ENCODE results near the gene UNC13B. TPM values are rescaled to one million over a fixed set of nuclear protein-coding genes. Genes with fewer than 3 reads are reported as not detected.

Gene UNC13B
- total RNA-seq, 1 experiment from 2014 or later, result 48.2 TPM

GRCh38 chr9:35348109-35348508 lies 186.3 kb downstream of the UNC13B start:
- Histone ChIP-seq H3K23ac (ENCODE audit: insufficient read length, low read depth, low read length) (no peak overlapping the region), H3K18ac (ENCODE audit: insufficient read length, low read depth, low read length) (no peak overlapping the region), H3K9ac (ENCODE audit: extremely low read depth, insufficient read length, low read length) (no peak overlapping the region), H3K79me1 (ENCODE audit: insufficient read depth, low read depth, low read length, poor library complexity, severe bottlenecking) (no peaks in the 10 kb centered on the region), H3K9me3 (ENCODE audit: control insufficient read depth, low read depth, low read length) (no peaks in the 10 kb centered on the region), H3K56ac (ENCODE audit: insufficient read length, low read depth, low read length) (no peak overlapping the region), H4K8ac (replicated peaks; ENCODE audit: insufficient read length, low read depth, low read length) (no peak overlapping the region), H2AFZ (ENCODE audit: low read length) (no peak overlapping the region), H2BK15ac (ENCODE audit: low read depth, low read length) (no peak overlapping the region), H3K14ac (ENCODE audit: insufficient read depth, low read length) (no peak overlapping the region), H2AK5ac (ENCODE audit: insufficient read length, low read length) (no peak overlapping the region), H4K5ac (ENCODE audit: insufficient read length, low read depth, low read length) (no peak overlapping the region), H3K4ac (ENCODE audit: low read depth, low read length) (no peak overlapping the region), H3K23me2 (ENCODE audit: insufficient read length, low read depth, low read length, poor library complexity, severe bottlenecking) (no peaks in the 10 kb centered on the region), H3K4me2 (ENCODE audit: insufficient read depth, insufficient read length, low read length) (no peak overlapping the region), H4K91ac (ENCODE audit: insufficient read length, low read depth, low read length) (no peak overlapping the region), H4K20me1 (ENCODE audit: control insufficient read depth, insufficient read depth, insufficient read length) (no peaks in the 10 kb centered on the region), H2BK5ac (ENCODE audit: insufficient read length, low read length) (no peak overlapping the region), H3K27ac (ENCODE audit: insufficient read length, low read depth, low read length) (no peak overlapping the region), H2BK120ac (ENCODE audit: low read depth, low read length, poor library complexity, severe bottlenecking) (no peak overlapping the region), H3T11ph (ENCODE audit: low read length) (no peak overlapping the region), H2BK20ac (ENCODE audit: low read depth, low read length, poor library complexity, severe bottlenecking) (no peak overlapping the region), H3K79me2 (ENCODE audit: insufficient read depth, low read length) (no peaks in the 10 kb centered on the region), H3K27me3 (ENCODE audit: insufficient read depth, low read length) (no peaks in the 10 kb centered on the region), H2BK12ac (ENCODE audit: insufficient read length, low read depth, low read length) (no peak overlapping the region), H3K4me1 (ENCODE audit: insufficient read depth, low read length) (no peaks in the 10 kb centered on the region)
- no CpG with 5 or more reads among the region's 5 CpGs for WGBS (ENCODE audit: extremely low coverage, insufficient read length, low lambda C conversion rate)
- no peak overlapping the region for H3K27ac Mint-ChIP-seq
- no peaks in the 10 kb centered on the region for H3K9me3 Mint-ChIP-seq
- no peaks in the 10 kb centered on the region for H3K4me1 Mint-ChIP-seq
- no peak overlapping the region for H3K4me3 Mint-ChIP-seq
- DNase-seq, result no peak
- TF ChIP-seq, protein P1, sequence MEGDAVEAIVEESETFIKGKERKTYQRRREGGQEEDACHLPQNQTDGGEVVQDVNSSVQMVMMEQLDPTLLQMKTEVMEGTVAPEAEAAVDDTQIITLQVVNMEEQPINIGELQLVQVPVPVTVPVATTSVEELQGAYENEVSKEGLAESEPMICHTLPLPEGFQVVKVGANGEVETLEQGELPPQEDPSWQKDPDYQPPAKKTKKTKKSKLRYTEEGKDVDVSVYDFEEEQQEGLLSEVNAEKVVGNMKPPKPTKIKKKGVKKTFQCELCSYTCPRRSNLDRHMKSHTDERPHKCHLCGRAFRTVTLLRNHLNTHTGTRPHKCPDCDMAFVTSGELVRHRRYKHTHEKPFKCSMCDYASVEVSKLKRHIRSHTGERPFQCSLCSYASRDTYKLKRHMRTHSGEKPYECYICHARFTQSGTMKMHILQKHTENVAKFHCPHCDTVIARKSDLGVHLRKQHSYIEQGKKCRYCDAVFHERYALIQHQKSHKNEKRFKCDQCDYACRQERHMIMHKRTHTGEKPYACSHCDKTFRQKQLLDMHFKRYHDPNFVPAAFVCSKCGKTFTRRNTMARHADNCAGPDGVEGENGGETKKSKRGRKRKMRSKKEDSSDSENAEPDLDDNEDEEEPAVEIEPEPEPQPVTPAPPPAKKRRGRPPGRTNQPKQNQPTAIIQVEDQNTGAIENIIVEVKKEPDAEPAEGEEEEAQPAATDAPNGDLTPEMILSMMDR (conservative IDR thresholded peaks at IDR 0.05), result no peak
- H3K36me3 Mint-ChIP-seq (ENCODE audit: insufficient read depth in 1 of 3, low read depth in 3 of 3), result no peaks in the 10 kb centered on the region
- no peaks in the 10 kb centered on the region for H3K27me3 Mint-ChIP-seq (ENCODE audit: low read depth)
